ENCODE data around the gene ITGBL1. TPM values are rescaled to one million over a fixed set of nuclear protein-coding genes. Genes with fewer than 3 reads are reported as not detected.

The ITGBL1 gene
- total RNA-seq, 4 donors from 2014 or later: 26.4 to 81.4 (median 76.1) TPM

DNA sequence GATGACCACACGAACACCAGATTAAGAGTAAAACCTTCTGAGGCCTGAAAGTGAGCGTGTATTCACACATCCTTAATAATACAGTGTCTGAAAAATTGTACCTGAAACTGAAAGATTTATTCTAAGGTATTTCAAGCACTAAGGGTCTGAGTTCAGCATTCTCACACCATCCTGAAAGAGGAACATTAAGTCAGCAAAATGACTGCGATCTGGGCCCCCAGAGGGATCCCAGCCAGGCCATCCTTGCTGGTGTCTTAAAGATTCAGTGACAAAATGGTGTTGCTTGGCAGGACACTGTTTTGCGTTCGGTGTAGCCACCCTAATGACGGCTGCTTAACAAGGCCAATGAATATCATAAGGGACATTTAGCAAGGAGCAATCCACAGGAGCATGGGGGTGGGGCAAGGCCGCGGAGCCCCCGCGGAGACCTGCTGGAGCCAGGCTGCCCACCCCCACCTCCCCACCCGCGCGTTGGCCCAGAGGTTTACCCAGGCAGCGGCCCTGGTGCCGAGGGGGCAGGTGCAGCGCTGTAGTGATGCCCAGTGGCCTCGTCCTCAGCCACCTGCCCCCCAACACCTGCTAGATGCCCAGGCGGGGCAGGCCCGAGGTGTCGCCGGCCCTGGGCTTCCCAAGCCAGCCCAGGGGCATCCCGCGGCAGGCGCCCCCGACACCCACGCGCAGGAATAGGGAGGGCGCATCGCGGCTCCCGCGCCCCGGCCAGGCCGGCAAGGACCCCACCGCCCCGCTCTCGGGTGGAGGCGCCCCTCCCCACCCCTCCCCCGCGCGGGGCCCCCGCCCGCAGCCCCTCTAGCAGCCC, 36.9 kb upstream of the ITGBL1 start:
- TF ChIP-seq, protein P1, sequence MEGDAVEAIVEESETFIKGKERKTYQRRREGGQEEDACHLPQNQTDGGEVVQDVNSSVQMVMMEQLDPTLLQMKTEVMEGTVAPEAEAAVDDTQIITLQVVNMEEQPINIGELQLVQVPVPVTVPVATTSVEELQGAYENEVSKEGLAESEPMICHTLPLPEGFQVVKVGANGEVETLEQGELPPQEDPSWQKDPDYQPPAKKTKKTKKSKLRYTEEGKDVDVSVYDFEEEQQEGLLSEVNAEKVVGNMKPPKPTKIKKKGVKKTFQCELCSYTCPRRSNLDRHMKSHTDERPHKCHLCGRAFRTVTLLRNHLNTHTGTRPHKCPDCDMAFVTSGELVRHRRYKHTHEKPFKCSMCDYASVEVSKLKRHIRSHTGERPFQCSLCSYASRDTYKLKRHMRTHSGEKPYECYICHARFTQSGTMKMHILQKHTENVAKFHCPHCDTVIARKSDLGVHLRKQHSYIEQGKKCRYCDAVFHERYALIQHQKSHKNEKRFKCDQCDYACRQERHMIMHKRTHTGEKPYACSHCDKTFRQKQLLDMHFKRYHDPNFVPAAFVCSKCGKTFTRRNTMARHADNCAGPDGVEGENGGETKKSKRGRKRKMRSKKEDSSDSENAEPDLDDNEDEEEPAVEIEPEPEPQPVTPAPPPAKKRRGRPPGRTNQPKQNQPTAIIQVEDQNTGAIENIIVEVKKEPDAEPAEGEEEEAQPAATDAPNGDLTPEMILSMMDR (IDR thresholded peaks at IDR 0.05): no peak
- TF ChIP-seq POLR2A (IDR thresholded peaks at IDR 0.05) (no peak), EP300 (IDR thresholded peaks at IDR 0.05) (no peak)
- Histone ChIP-seq H3K4me1 (peaks cover 0 to 18% (median 0%) of the 10 kb centered on the region in 4 donors), H3K36me3 (no peaks in the 10 kb centered on the region), H3K27me3 (peaks cover 0 to 6% of the 10 kb centered on the region in 2 donors), H3K9me3 (no peaks in the 10 kb centered on the region), H3K27ac (peak overlapping the region in 2 of 4 donors; percentile 20 to 73), H3K4me3 (peak overlapping the region; percentile 25 to 60 (median 48))
- 53% methylated on average over 7 to 10 of the region's 43 CpGs for WGBS, 2 donors
- DNase-seq (ENCODE audit: low spot score in 2 of 2): no peak

DNA sequence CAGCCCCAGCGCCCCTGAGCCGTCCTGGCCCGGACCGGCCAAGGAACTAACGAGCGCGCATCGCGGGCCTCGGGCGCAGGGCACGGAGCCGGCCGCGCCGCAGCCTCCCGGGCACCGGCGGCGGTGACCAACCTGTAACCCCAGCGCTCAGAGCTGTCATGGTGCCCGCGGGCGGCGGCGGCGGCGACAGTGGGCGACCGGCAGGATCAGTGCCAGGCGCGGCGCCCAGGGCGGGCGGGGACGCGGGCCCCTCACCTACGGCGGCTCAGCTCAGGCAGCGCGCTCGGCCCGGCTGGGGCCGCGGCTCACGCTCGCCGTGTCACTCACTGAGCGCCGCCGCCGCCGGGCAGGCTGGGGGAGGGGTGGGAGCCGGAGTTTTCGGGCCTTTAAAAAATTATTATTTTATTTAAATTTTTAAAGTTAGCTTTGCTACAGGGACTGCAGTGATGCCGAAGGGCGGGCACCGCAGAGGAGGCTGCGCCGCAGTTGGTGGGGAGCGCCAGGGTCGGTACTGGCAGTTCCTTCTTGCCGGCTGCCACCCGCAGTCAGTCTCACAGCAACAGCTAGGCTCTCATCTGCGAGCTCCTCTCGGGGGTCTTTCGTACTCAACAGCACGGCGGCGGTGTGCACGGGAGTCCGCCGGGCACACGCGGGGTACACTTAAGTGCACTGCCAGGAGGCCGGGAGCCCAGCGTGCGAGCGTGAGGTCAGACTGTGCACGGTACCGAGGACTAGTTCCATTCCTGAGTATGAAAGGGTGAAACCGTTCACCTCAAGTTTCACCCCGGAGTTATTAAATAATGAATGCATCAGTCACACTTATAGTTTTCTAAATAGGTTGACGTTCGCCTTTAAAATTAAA, 36.1 kb upstream of the ITGBL1 start, which contains the start of gene NALCN:
TSS of gene NALCN (minus strand) at position 328 of the 862 bp plus-strand sequence. CDS start 17,382 bp downstream, outside the sequence.
- Histone ChIP-seq H3K4me3 (peak within 1 kb of the TSS; percentile 45 to 60 (median 56)), H3K4me1 (peaks cover 0 to 18% (median 0%) of the 10 kb centered on the region in 4 donors), H3K36me3 (no peaks in the 10 kb centered on the region), H3K9me3 (no peaks in the 10 kb centered on the region), H3K27ac (peak within 1 kb of the TSS in 2 of 4 donors; percentile 20 to 73), H3K27me3 (peaks cover 0 to 6% of the 10 kb centered on the region in 2 donors)
- no peak for TF ChIP-seq EP300 (IDR thresholded peaks at IDR 0.05)
- no peak for TF ChIP-seq POLR2A (IDR thresholded peaks at IDR 0.05)
- TF ChIP-seq, protein P1 (IDR thresholded peaks at IDR 0.05): no peak
- no peak for DNase-seq (ENCODE audit: low spot score in 2 of 2)
- 2 to 5% methylated on average over 44 to 72 of the region's 85 CpGs for WGBS, 2 donors

DNA sequence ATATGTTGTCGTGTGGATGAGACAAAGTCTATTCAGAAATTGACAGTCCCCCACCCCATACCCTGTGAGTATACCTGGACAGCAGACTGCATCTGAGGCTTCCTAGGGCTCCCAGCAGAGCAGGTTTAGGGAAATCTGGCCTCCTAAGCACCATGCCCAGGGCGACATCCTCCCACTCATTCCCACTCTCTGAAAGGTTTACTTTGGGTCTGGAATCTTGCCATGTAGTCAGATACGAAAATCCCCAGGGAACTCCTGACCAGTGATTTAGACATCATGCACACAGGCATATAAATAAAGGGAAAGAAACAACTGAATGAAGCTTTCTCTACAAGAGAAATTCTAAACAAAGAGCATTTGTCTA, 35.5 kb upstream of the ITGBL1 start:
- H3K4me3 ChIP-seq: peak overlapping the region in 2 of 4 donors; percentile 45 to 60
- H3K27ac ChIP-seq: peak overlapping the region in 1 of 4 donors; percentile 73
- no peak for TF ChIP-seq POLR2A (IDR thresholded peaks at IDR 0.05)
- no peaks in the 10 kb centered on the region for H3K36me3 ChIP-seq
- H3K27me3 ChIP-seq: peaks cover 0 to 6% of the 10 kb centered on the region in 2 donors
- WGBS, 2 donors: 25 to 30% methylated on average over 3 of the region's 3 CpGs
- H3K9me3 ChIP-seq: no peaks in the 10 kb centered on the region
- H3K4me1 ChIP-seq: peaks cover 0 to 18% (median 0%) of the 10 kb centered on the region in 4 donors
- no peak for DNase-seq (ENCODE audit: low spot score in 2 of 2)

DNA sequence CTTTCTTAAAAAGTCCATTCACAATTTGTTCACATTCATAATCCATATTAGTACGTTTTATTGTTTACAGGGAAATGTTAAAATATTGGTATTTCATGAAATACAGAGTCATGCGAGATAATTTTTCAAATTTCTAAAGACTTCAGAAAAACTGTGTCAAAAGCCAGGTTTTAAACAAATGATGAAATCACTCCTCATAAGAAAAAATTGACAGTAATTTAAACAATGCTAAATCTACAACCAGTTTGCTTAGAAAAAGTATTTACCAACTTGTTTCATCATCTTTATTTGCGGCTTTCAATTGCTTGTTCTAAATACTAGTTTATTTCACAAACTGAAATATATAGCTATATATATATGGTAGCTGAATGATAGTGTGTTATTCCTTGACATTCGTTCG, 35.0 kb upstream of the ITGBL1 start:
- WGBS, 2 donors: 91% methylated on average over 5 of the region's 5 CpGs
- Histone ChIP-seq H3K36me3 (no peaks in the 10 kb centered on the region), H3K27me3 (peaks cover 0 to 6% of the 10 kb centered on the region in 2 donors), H3K4me3 (no peak overlapping the region), H3K4me1 (peaks cover 0 to 18% (median 0%) of the 10 kb centered on the region in 4 donors), H3K27ac (no peak overlapping the region), H3K9me3 (no peaks in the 10 kb centered on the region)
- no peak for DNase-seq (ENCODE audit: low spot score in 2 of 2)
- no peak for TF ChIP-seq POLR2A (IDR thresholded peaks at IDR 0.05)
- no peak for TF ChIP-seq EP300 (IDR thresholded peaks at IDR 0.05)
- TF ChIP-seq, protein P1 (IDR thresholded peaks at IDR 0.05): no peak

DNA sequence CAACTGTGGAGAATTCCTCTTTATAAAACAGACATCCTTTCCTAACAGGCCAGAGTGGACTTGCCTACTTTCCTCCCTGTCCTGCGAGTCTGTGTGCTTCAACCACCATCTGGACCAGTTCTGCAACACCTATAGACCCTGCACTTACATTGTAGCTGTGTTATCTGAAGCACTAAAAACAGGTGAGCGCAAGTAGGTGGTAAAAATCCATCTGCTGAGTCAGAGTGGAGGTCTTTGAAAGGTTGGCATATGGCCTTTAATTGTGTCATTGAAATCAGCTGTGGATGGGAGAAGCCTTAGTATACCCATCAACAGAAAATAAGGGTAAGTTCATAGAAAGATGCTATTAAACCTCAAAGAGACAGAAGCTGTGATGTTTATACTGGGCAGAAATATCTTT, 28.6 kb upstream of the ITGBL1 start:
- DNase-seq (ENCODE audit: low spot score in 2 of 2): no peak
- WGBS, 2 donors: 81 to 89% methylated on average over 2 of the region's 2 CpGs
- no peak for TF ChIP-seq EP300 (IDR thresholded peaks at IDR 0.05)
- TF ChIP-seq, protein P1 (IDR thresholded peaks at IDR 0.05): no peak
- TF ChIP-seq POLR2A (IDR thresholded peaks at IDR 0.05): no peak
- peaks cover 0 to 6% (median 0%) of the 10 kb centered on the region in 4 donors for H3K4me1 ChIP-seq
- H3K9me3 ChIP-seq: no peaks in the 10 kb centered on the region
- no peak overlapping the region for H3K4me3 ChIP-seq
- no peaks in the 10 kb centered on the region for H3K27me3 ChIP-seq
- no peaks in the 10 kb centered on the region for H3K36me3 ChIP-seq
- H3K27ac ChIP-seq: peak overlapping the region in 2 of 4 donors; percentile 34 to 62

All from tibial nerve (tissue), 4 donors.